Transverse colon (tissue), 4 donors: ENCODE measurements around the gene TNFSF11.

Experiments
- CTCF ChIP-seq, 5 experiments: fragments of 200-600 bp in 3 of 5; fragments of 450-650 bp in 2 of 5; sonication (generic) in 3 of 5; IDR thresholded peaks; 1 replicate in 2 of 5; 2 replicates in 3 of 5; pipeline ENCODE4 v1.5.1; 2016 to 2017; ENCODE audit warnings: antibody characterized with exemption in 5 of 5, inconsistent platforms in 3 of 5, mild to moderate bottlenecking in 2 of 5, moderate library complexity in 1 of 5
- EP300 ChIP-seq: sonication (generic); formaldehyde crosslinking; IDR thresholded peaks from one replicate; pipeline ENCODE4 v1.6.1; 2017; ENCODE audit warnings: antibody characterized with exemption, low read depth
- POLR2A ChIP-seq: fragments of 450-650 bp; IDR thresholded peaks from one replicate; pipeline ENCODE4 v1.6.1; 2016; ENCODE audit warnings: antibody characterized with exemption, mild to moderate bottlenecking, moderate library complexity
- POLR2AphosphoS5 ChIP-seq, 3 donors: sonication (generic); formaldehyde crosslinking; IDR thresholded peaks; one replicate each; pipeline ENCODE4 v1.6.1; 2016; ENCODE audit warnings: antibody characterized with exemption in 3 of 3

DNA sequence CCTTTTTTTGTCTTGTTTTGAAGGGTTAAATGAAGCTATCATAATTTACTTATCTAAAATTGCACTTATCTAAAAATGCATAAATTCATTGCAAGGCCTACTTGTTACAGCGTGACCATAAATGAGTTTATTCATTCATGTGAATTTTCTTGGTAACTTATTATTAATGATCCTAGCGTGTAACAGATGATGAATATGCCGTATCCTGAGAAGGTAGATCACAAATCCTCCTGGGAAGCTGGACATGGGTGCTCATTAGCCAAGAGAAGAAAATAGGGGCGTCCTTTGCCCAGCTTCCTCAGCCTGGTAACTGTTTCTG lies 21.3 kb downstream of the TNFSF11 start:
- TF ChIP-seq CTCF (IDR thresholded peaks at IDR 0.05) (no peak), POLR2AphosphoS5 (IDR thresholded peaks at IDR 0.05) (no peak), POLR2A (no peak), EP300 (no peak)
